K562 (cell line): ENCODE measurements around the gene RALGAPB.

Experiments
- EP400 ChIP-seq: fragments of 450-650 bp; IDR thresholded peaks from 2 replicates; pipeline ENCODE4 v1.6.1; 2017; ENCODE audit warnings: antibody characterized with exemption, mild to moderate bottlenecking, moderate library complexity
- EZH2 ChIP-seq: IDR thresholded peaks from 2 replicates; pipeline ENCODE4 v1.6.1; 2012; ENCODE audit warnings: low read depth, mild to moderate bottlenecking, inconsistent platforms, low read length, borderline replicate concordance
- FOXA1 ChIP-seq: fragments of 450-650 bp; IDR thresholded peaks from 2 replicates; pipeline ENCODE4 v1.6.1; 2016; ENCODE audit warnings: mild to moderate bottlenecking, borderline replicate concordance
- GTF2A2 ChIP-seq: IDR thresholded peaks from 2 replicates; pipeline ENCODE4 v1.6.1; 2016; ENCODE audit warnings: mild to moderate bottlenecking, missing genetic modification characterization, missing compliant biosample characterization
- HIVEP1 ChIP-seq: fragments of 250-450 bp; sonication (Bioruptor Pico); IDR thresholded peaks from 2 replicates; pipeline ENCODE4 v1.4.0; 2020; ENCODE audit warnings: mild to moderate bottlenecking
- KDM1A ChIP-seq, 2 experiments: fragments of 450-650 bp; IDR thresholded peaks; 2 replicates each; pipeline ENCODE4 v1.6.1; 2016; ENCODE audit warnings: mild to moderate bottlenecking in 2 of 2
- MEF2A ChIP-seq: IDR thresholded peaks from 2 replicates; pipeline ENCODE4 v1.6.1; 2011; ENCODE audit warnings: low read depth, mild to moderate bottlenecking, low read length, moderate library complexity; ENCODE audit not compliant: control insufficient read depth
- SP1 ChIP-seq: sonication (generic); formaldehyde crosslinking; IDR thresholded peaks from 2 replicates; pipeline ENCODE4 v1.8.1; 2022; ENCODE audit warnings: mild to moderate bottlenecking, missing genetic modification reagents
- ZNF75A ChIP-seq: fragments of 450-650 bp; formaldehyde crosslinking; IDR thresholded peaks from 2 replicates; pipeline ENCODE4 v1.4.0; 2020; ENCODE audit warnings: mild to moderate bottlenecking
- TF ChIP-seq, protein P1 (sequence below): fragments of 200-600 bp; sonication (generic); IDR thresholded peaks from one replicate; pipeline ENCODE4 v1.6.1; 2012; ENCODE audit warnings: mild to moderate bottlenecking, low read depth, low read length, inconsistent platforms
- TF ChIP-seq, protein P2 (sequence below): fragments of 450-650 bp; IDR thresholded peaks from 2 replicates; pipeline ENCODE4 v1.6.1; 2016; ENCODE audit warnings: mild to moderate bottlenecking
- TF ChIP-seq, protein P3 (sequence below): sonication (generic); formaldehyde crosslinking; IDR thresholded peaks from 2 replicates; pipeline ENCODE4 v1.8.1; 2022; ENCODE audit warnings: missing genetic modification reagents
- TF ChIP-seq, protein P4 (sequence below), 3 experiments: IDR thresholded peaks in 2 of 3; conservative IDR thresholded peaks in 1 of 3; 2 replicates each; pipeline ENCODE4 v1.5.1; 2011 to 2012; ENCODE audit warnings: low read length in 3 of 3, mild to moderate bottlenecking in 3 of 3, control low read depth in 2 of 3, improper control_type of control experiment in 1 of 3, inconsistent platforms in 1 of 3, low read depth in 1 of 3, mixed read lengths in 1 of 3, moderate library complexity in 1 of 3; ENCODE audit not compliant: insufficient read depth in 2 of 3
- TF ChIP-seq, protein P5 (sequence below): fragments of 250-450 bp; sonication (Bioruptor Pico); IDR thresholded peaks from 2 replicates; pipeline ENCODE4 v1.5.0; 2020; ENCODE audit warnings: mild to moderate bottlenecking, borderline replicate concordance

DNA sequence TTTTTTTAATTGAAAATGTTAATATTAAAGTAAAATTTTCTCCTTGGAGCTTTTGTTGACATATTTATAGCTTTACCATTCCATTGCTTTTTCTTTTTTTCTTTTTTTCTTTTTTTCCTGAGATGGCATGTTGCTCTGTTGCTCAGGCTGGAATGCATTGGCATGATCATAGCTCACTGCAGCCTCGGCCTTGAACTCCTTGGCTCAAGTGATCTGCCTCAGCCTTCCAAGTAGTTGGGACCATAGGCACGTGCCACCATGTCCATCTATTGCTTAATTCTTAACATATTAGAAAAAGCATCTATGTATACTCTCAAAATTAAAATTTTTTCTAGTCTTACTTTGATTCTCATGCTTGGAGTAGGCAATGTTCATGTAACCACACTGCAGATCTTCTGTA is 43.0 kb downstream of the RALGAPB start:
- no peak for TF ChIP-seq EP400
- TF ChIP-seq GTF2A2 (tag), result no peak
- TF ChIP-seq KDM1A (IDR thresholded peaks at IDR 0.05), result no peak
- no peak for TF ChIP-seq HIVEP1 (CRISPR knock-in tag)
- no peak for TF ChIP-seq SP1 (CRISPR knock-in tag)
- TF ChIP-seq, protein P1, sequence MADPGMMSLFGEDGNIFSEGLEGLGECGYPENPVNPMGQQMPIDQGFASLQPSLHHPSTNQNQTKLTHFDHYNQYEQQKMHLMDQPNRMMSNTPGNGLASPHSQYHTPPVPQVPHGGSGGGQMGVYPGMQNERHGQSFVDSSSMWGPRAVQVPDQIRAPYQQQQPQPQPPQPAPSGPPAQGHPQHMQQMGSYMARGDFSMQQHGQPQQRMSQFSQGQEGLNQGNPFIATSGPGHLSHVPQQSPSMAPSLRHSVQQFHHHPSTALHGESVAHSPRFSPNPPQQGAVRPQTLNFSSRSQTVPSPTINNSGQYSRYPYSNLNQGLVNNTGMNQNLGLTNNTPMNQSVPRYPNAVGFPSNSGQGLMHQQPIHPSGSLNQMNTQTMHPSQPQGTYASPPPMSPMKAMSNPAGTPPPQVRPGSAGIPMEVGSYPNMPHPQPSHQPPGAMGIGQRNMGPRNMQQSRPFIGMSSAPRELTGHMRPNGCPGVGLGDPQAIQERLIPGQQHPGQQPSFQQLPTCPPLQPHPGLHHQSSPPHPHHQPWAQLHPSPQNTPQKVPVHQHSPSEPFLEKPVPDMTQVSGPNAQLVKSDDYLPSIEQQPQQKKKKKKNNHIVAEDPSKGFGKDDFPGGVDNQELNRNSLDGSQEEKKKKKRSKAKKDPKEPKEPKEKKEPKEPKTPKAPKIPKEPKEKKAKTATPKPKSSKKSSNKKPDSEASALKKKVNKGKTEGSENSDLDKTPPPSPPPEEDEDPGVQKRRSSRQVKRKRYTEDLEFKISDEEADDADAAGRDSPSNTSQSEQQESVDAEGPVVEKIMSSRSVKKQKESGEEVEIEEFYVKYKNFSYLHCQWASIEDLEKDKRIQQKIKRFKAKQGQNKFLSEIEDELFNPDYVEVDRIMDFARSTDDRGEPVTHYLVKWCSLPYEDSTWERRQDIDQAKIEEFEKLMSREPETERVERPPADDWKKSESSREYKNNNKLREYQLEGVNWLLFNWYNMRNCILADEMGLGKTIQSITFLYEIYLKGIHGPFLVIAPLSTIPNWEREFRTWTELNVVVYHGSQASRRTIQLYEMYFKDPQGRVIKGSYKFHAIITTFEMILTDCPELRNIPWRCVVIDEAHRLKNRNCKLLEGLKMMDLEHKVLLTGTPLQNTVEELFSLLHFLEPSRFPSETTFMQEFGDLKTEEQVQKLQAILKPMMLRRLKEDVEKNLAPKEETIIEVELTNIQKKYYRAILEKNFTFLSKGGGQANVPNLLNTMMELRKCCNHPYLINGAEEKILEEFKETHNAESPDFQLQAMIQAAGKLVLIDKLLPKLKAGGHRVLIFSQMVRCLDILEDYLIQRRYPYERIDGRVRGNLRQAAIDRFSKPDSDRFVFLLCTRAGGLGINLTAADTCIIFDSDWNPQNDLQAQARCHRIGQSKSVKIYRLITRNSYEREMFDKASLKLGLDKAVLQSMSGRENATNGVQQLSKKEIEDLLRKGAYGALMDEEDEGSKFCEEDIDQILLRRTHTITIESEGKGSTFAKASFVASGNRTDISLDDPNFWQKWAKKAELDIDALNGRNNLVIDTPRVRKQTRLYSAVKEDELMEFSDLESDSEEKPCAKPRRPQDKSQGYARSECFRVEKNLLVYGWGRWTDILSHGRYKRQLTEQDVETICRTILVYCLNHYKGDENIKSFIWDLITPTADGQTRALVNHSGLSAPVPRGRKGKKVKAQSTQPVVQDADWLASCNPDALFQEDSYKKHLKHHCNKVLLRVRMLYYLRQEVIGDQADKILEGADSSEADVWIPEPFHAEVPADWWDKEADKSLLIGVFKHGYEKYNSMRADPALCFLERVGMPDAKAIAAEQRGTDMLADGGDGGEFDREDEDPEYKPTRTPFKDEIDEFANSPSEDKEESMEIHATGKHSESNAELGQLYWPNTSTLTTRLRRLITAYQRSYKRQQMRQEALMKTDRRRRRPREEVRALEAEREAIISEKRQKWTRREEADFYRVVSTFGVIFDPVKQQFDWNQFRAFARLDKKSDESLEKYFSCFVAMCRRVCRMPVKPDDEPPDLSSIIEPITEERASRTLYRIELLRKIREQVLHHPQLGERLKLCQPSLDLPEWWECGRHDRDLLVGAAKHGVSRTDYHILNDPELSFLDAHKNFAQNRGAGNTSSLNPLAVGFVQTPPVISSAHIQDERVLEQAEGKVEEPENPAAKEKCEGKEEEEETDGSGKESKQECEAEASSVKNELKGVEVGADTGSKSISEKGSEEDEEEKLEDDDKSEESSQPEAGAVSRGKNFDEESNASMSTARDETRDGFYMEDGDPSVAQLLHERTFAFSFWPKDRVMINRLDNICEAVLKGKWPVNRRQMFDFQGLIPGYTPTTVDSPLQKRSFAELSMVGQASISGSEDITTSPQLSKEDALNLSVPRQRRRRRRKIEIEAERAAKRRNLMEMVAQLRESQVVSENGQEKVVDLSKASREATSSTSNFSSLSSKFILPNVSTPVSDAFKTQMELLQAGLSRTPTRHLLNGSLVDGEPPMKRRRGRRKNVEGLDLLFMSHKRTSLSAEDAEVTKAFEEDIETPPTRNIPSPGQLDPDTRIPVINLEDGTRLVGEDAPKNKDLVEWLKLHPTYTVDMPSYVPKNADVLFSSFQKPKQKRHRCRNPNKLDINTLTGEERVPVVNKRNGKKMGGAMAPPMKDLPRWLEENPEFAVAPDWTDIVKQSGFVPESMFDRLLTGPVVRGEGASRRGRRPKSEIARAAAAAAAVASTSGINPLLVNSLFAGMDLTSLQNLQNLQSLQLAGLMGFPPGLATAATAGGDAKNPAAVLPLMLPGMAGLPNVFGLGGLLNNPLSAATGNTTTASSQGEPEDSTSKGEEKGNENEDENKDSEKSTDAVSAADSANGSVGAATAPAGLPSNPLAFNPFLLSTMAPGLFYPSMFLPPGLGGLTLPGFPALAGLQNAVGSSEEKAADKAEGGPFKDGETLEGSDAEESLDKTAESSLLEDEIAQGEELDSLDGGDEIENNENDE, result no peak
- TF ChIP-seq, protein P2, sequence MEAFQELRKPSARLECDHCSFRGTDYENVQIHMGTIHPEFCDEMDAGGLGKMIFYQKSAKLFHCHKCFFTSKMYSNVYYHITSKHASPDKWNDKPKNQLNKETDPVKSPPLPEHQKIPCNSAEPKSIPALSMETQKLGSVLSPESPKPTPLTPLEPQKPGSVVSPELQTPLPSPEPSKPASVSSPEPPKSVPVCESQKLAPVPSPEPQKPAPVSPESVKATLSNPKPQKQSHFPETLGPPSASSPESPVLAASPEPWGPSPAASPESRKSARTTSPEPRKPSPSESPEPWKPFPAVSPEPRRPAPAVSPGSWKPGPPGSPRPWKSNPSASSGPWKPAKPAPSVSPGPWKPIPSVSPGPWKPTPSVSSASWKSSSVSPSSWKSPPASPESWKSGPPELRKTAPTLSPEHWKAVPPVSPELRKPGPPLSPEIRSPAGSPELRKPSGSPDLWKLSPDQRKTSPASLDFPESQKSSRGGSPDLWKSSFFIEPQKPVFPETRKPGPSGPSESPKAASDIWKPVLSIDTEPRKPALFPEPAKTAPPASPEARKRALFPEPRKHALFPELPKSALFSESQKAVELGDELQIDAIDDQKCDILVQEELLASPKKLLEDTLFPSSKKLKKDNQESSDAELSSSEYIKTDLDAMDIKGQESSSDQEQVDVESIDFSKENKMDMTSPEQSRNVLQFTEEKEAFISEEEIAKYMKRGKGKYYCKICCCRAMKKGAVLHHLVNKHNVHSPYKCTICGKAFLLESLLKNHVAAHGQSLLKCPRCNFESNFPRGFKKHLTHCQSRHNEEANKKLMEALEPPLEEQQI, result no peak
- TF ChIP-seq, protein P3, sequence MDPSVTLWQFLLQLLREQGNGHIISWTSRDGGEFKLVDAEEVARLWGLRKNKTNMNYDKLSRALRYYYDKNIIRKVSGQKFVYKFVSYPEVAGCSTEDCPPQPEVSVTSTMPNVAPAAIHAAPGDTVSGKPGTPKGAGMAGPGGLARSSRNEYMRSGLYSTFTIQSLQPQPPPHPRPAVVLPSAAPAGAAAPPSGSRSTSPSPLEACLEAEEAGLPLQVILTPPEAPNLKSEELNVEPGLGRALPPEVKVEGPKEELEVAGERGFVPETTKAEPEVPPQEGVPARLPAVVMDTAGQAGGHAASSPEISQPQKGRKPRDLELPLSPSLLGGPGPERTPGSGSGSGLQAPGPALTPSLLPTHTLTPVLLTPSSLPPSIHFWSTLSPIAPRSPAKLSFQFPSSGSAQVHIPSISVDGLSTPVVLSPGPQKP, result no peak
- no peak for TF ChIP-seq EZH2
- TF ChIP-seq ZNF75A, result no peak
- TF ChIP-seq, protein P4, sequence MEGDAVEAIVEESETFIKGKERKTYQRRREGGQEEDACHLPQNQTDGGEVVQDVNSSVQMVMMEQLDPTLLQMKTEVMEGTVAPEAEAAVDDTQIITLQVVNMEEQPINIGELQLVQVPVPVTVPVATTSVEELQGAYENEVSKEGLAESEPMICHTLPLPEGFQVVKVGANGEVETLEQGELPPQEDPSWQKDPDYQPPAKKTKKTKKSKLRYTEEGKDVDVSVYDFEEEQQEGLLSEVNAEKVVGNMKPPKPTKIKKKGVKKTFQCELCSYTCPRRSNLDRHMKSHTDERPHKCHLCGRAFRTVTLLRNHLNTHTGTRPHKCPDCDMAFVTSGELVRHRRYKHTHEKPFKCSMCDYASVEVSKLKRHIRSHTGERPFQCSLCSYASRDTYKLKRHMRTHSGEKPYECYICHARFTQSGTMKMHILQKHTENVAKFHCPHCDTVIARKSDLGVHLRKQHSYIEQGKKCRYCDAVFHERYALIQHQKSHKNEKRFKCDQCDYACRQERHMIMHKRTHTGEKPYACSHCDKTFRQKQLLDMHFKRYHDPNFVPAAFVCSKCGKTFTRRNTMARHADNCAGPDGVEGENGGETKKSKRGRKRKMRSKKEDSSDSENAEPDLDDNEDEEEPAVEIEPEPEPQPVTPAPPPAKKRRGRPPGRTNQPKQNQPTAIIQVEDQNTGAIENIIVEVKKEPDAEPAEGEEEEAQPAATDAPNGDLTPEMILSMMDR (IDR thresholded peaks at IDR 0.05 in 2 of 3, conservative IDR thresholded peaks at IDR 0.05 in 1 of 3; ENCODE audit: insufficient read depth in 2 of 3, low read depth in 1 of 3, low read length in 3 of 3), result no peak
- TF ChIP-seq MEF2A, result no peak
- TF ChIP-seq, protein P5, sequence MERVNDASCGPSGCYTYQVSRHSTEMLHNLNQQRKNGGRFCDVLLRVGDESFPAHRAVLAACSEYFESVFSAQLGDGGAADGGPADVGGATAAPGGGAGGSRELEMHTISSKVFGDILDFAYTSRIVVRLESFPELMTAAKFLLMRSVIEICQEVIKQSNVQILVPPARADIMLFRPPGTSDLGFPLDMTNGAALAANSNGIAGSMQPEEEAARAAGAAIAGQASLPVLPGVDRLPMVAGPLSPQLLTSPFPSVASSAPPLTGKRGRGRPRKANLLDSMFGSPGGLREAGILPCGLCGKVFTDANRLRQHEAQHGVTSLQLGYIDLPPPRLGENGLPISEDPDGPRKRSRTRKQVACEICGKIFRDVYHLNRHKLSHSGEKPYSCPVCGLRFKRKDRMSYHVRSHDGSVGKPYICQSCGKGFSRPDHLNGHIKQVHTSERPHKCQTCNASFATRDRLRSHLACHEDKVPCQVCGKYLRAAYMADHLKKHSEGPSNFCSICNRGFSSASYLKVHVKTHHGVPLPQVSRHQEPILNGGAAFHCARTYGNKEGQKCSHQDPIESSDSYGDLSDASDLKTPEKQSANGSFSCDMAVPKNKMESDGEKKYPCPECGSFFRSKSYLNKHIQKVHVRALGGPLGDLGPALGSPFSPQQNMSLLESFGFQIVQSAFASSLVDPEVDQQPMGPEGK (CRISPR knock-in tag), result no peak
- TF ChIP-seq FOXA1, result no peak
